AG10803 (cell line): ENCODE results near the gene GNLY.

Experiments
- DNase-seq: peaks from one replicate; pipeline ENCODE4 v3.0.0; 2010; ENCODE audit warnings: low read depth
- H3K4me3 ChIP-seq: 2 replicates; pipeline ENCODE4 v1.5.1; 2011; ENCODE audit warnings: mild to moderate bottlenecking, low read length, control low read depth
- TF ChIP-seq, protein P1 (sequence below): conservative IDR thresholded peaks from 2 replicates; pipeline ENCODE4 v1.5.1; 2011; ENCODE audit warnings: mild to moderate bottlenecking, low read length, control low read depth, inconsistent platforms

GNLY gene

GRCh38 chr2:85692039-85692645 is 2.0 kb upstream of the GNLY start:
- TF ChIP-seq, protein P1, sequence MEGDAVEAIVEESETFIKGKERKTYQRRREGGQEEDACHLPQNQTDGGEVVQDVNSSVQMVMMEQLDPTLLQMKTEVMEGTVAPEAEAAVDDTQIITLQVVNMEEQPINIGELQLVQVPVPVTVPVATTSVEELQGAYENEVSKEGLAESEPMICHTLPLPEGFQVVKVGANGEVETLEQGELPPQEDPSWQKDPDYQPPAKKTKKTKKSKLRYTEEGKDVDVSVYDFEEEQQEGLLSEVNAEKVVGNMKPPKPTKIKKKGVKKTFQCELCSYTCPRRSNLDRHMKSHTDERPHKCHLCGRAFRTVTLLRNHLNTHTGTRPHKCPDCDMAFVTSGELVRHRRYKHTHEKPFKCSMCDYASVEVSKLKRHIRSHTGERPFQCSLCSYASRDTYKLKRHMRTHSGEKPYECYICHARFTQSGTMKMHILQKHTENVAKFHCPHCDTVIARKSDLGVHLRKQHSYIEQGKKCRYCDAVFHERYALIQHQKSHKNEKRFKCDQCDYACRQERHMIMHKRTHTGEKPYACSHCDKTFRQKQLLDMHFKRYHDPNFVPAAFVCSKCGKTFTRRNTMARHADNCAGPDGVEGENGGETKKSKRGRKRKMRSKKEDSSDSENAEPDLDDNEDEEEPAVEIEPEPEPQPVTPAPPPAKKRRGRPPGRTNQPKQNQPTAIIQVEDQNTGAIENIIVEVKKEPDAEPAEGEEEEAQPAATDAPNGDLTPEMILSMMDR, result no peak
- DNase-seq, result no peak
- no peak overlapping the region for H3K4me3 ChIP-seq

GRCh38 chr2:85695121-85695520 is 963 bp downstream of the GNLY start:
- DNase-seq, result no peak
- TF ChIP-seq, protein P1, result no peak
- H3K4me3 ChIP-seq, result no peak overlapping the region

DNA sequence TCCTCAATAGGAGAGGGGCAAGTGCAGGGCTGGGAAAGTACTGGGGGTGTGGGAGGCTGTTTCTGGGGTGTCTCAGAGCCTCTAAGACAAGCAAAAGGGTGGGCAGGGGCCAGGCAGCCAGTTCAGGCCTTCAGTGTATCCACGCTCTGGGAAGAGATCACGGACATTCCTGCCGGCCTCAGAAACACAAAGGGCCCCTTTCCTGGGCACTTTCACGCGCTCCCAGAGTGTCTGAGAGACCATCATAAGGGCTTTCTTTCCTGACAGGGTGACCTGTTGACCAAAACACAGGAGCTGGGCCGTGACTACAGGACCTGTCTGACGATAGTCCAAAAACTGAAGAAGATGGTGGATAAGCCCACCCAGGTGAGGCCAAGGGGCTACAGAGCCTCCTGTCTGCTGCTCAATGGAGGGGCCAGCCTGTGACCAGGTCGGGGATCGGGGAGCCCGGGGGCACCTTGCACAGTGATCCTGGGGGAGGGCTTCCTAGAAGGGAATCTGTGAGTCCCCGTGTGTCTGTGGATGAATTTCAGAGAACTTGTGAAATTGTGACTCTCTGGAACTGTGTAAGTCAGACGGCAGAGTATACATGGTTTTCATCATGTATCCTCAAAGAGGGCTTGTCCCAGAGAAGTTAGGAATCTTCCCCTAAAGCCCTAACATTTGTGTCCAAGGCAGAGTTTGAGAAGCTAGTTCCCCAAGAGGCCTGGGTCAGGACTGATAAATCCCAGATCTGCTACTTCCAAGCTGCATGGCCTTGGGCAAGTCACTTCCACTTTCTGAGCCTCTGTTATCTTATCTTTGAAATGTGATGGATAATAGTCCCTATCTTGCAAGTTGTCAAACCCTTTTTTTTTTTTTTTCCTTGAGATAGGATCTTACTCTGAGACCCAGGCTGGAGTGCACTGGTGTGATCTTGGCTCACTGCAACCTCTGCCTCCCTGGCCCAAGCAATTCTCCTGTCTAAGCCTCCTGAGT is 1.8 kb downstream of the GNLY start:
- no peak overlapping the region for H3K4me3 ChIP-seq
- TF ChIP-seq, protein P1, result no peak
- no peak for DNase-seq

- no peak for DNase-seq
- TF ChIP-seq, protein P1, result no peak
- H3K4me3 ChIP-seq, result no peak overlapping the region
Measured at GRCh38 chr2:85697096-85697495, 2.9 kb downstream of the GNLY start.

DNA sequence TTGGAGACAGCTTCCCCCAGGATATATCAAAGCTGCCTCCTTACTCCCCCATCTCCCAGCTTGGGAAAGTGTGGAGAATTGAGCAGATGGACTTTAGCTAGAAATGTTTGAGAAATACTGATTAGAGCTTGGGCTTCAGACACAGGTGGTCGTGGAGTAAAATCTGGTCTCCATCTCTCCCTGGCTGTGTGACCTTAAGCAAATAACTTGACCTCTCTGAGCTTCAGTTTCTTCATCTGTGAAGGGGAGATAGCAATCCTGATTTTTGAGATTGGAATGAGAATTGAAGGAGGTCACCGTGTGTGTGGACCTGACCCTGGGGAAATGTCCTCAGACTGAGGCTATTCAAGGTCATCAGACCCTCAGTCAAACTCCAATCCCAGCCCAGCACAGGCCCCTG is 3.6 kb downstream of the GNLY start:
- DNase-seq, result no peak
- TF ChIP-seq, protein P1, result no peak
- H3K4me3 ChIP-seq, result no peak overlapping the region

DNA sequence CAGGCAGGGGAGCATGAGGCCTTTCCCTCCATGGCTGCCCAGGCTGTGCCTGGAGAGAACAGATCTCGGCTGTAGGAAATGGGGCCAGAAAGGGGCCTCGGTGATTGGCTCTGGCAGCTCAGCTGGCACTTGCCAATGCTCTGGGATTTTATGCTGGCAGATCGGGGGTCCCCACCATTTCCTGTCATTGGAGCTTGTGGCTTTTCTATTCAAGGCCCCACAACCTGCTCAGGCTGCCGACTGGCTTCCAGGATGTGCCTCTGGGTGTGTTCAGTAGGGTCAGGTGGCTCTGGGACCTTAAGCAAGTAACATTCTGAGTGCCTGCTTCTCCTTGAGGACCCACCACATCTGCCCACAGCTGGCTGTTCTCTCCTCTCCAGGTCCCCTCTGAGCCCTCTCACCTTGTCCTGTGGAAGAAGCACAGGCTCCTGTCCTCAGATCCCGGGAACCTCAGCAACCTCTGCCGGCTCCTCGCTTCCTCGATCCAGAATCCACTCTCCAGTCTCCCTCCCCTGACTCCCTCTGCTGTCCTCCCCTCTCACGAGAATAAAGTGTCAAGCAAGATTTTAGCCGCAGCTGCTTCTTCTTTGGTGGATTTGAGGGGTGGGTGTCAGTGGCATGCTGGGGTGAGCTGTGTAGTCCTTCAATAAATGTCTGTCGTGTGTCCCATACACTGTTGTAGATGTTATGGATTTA is 4.2 kb downstream of the GNLY start:
- TF ChIP-seq, protein P1, result no peak
- no peak overlapping the region for H3K4me3 ChIP-seq
- DNase-seq, result no peak
